ENCODE measurements around the gene OSBPL1A. TPM values are rescaled to one million over a fixed set of nuclear protein-coding genes. Genes with fewer than 3 reads are reported as not detected.

The OSBPL1A gene
- total and polyA plus RNA-seq, 10 of the 15 experiments (the other 5 are each of a cell fraction or from before 2014, with no cell fraction given), result 0.02 to 0.83 (median 0.11) TPM; not detected in 6

DNA sequence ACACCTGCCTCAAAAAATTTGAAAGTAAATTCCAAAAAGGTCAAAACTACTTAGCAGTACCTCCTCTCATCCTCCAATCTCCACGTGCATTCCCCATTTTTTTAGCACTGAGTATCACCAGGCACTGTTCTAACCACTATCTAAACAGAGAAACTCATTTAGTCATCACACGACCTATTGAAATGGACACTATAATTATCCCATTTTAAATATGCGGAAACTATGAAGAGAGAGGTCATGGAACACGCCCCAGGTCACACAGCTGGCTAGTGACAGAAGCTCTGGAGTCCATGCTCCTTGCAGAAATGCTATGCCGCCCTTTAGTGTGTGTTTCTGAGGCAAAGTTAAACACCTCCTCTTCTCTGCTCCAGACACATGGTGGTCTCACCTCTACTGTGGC, 159.2 kb downstream of the OSBPL1A start (continued):
- TF ChIP-seq, protein P1, sequence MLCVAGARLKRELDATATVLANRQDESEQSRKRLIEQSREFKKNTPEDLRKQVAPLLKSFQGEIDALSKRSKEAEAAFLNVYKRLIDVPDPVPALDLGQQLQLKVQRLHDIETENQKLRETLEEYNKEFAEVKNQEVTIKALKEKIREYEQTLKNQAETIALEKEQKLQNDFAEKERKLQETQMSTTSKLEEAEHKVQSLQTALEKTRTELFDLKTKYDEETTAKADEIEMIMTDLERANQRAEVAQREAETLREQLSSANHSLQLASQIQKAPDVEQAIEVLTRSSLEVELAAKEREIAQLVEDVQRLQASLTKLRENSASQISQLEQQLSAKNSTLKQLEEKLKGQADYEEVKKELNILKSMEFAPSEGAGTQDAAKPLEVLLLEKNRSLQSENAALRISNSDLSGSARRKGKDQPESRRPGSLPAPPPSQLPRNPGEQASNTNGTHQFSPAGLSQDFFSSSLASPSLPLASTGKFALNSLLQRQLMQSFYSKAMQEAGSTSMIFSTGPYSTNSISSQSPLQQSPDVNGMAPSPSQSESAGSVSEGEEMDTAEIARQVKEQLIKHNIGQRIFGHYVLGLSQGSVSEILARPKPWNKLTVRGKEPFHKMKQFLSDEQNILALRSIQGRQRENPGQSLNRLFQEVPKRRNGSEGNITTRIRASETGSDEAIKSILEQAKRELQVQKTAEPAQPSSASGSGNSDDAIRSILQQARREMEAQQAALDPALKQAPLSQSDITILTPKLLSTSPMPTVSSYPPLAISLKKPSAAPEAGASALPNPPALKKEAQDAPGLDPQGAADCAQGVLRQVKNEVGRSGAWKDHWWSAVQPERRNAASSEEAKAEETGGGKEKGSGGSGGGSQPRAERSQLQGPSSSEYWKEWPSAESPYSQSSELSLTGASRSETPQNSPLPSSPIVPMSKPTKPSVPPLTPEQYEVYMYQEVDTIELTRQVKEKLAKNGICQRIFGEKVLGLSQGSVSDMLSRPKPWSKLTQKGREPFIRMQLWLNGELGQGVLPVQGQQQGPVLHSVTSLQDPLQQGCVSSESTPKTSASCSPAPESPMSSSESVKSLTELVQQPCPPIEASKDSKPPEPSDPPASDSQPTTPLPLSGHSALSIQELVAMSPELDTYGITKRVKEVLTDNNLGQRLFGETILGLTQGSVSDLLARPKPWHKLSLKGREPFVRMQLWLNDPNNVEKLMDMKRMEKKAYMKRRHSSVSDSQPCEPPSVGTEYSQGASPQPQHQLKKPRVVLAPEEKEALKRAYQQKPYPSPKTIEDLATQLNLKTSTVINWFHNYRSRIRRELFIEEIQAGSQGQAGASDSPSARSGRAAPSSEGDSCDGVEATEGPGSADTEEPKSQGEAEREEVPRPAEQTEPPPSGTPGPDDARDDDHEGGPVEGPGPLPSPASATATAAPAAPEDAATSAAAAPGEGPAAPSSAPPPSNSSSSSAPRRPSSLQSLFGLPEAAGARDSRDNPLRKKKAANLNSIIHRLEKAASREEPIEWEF (IDR thresholded peaks at IDR 0.05; ENCODE audit: insufficient replicate concordance, low read depth, low read length), result no peak

DNA sequence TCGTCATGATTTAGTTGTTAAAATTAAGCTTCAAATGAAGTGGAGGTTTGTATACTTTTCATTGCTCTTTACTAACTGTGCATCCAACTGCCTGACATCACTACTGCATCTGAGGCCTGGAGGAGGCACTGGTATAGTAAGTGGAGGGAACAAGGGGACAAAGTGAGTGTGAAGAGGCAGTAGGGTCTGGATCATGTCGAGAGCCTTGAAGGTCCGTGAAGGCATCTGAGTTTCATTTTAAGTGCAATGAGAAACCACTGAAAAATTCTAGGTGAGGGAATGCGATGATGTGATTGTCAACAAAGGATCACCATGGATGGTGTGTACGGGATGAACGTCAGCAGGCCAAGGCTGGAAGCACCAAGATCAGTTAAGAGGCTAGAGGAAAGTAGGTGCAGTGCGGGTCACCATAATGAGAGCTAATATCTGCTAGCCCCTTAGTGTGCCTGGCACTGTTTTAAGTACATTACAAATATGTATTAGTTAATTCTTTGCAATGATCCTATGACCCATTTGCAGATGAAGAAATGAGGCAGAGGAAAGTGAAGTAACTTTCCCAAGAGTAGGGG, 162.7 kb downstream of the OSBPL1A start:
- WGBS (ENCODE audit: insufficient coverage, insufficient replicate concordance, low lambda C conversion rate, missing lambda C conversion rate), result 67% methylated on average over 7 of the region's 7 CpGs
- Histone ChIP-seq H3K36me3 (ENCODE audit: control insufficient read depth in 2 of 2, insufficient read depth in 2 of 2, low read length in 1 of 2) (no peaks in the 10 kb centered on the region), H3K79me2 (ENCODE audit: control insufficient read depth, insufficient read depth, low read length) (no peaks in the 10 kb centered on the region), H4K20me1 (ENCODE audit: control insufficient read depth, insufficient read depth) (no peaks in the 10 kb centered on the region), H2AFZ (ENCODE audit: control insufficient read depth, low read depth, low read length) (no peak overlapping the region), H3K4me2 (ENCODE audit: control insufficient read depth, insufficient read depth) (no peak overlapping the region), H3K27ac (ENCODE audit: control insufficient read depth, insufficient read depth) (no peak overlapping the region), H3K9me3 (replicated peaks; ENCODE audit: control insufficient read depth, insufficient read depth, low read length) (no peaks in the 10 kb centered on the region), H3K4me1 (ENCODE audit: control insufficient read depth, insufficient read depth, low read length) (no peaks in the 10 kb centered on the region), H3K27me3 (replicated peaks in 1 of 2; ENCODE audit: control insufficient read depth in 2 of 2, insufficient read depth in 2 of 2, low read length in 1 of 2) (no peaks in the 10 kb centered on the region; a peak in 1 of 4 replicates), H3K4me3 (no peak overlapping the region), H3K9ac (ENCODE audit: control insufficient read depth, insufficient read depth, low read length) (no peak overlapping the region)
- CTCF ChIA-PET, result no interaction called here
- no peak for FAIRE-seq
- RAD21 ChIA-PET (ENCODE audit: unreplicated experiment), result no interaction called here
- POLR2A ChIA-PET, result no interaction called here
- no peak for TF ChIP-seq RBBP5 (conservative IDR thresholded peaks at IDR 0.05)
- TF ChIP-seq, protein P2, sequence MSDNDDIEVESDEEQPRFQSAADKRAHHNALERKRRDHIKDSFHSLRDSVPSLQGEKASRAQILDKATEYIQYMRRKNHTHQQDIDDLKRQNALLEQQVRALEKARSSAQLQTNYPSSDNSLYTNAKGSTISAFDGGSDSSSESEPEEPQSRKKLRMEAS (IDR thresholded peaks at IDR 0.05; ENCODE audit: low read depth, low read length), result no peak
- TF ChIP-seq, protein P3, sequence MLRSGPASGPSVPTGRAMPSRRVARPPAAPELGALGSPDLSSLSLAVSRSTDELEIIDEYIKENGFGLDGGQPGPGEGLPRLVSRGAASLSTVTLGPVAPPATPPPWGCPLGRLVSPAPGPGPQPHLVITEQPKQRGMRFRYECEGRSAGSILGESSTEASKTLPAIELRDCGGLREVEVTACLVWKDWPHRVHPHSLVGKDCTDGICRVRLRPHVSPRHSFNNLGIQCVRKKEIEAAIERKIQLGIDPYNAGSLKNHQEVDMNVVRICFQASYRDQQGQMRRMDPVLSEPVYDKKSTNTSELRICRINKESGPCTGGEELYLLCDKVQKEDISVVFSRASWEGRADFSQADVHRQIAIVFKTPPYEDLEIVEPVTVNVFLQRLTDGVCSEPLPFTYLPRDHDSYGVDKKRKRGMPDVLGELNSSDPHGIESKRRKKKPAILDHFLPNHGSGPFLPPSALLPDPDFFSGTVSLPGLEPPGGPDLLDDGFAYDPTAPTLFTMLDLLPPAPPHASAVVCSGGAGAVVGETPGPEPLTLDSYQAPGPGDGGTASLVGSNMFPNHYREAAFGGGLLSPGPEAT (IDR thresholded peaks at IDR 0.05; ENCODE audit: low read depth), result no peak
- DNase-seq (ENCODE audit: low read depth, low spot score), result no peak
- in situ Hi-C loops (cut with MboI) (no loop called here), intact Hi-C loops (cut with micrococcal nuclease; ENCODE audit: unreplicated experiment) (no loop called here)
- SMC1A ChIA-PET (ENCODE audit: uncharacterized antibody, unreplicated experiment), result interaction anchor here (0.8 to 1.0 kb wide), 2 partner anchors 15 to 24 kb away, joined by 3 read pairs; no protein-coding TSS in a partner anchor
- no peak for ATAC-seq
- BruUV-seq (replicated peaks), result no TSS peak
